ENCODE measurements around the gene MLLT3.

Gene MLLT3

DNA sequence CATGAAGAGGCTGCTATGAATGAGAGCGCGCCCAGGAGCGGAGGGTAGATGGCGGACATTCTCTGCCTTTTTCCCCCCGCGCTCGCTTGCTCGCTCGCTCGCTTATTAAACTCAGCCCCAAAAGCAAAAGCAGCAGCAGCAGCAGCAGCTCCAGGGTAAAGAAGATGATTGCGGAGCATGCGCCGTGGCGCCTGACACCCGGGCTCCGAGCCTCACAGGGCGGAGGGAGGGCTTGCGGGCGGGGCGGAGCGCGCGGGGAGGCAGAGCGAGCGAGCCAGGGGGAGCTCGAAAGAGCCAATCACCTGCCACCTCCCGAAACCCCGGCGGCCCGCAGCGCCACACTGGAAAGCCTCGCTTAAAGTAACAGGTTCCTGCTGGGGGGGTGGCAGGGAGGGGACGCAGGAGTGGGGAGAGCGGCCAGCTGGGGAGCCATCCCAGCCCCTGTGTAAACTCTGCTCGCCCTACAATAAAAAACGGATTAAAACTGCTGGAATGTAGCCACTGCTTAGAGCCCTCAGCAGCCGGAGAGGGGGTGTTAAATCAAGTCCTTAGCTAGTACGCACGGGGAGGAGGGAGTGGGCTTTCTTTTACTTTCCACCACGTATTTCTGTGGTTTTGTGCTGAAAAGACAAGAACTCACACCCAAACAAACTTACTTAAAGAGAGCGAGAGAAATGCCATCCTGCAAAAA lies at the start of gene MLLT3:
MLLT3 (minus strand) TSS at position 170 of the 691 bp plus-strand sequence.
- DNase-seq: peak; percentile 97

DNA sequence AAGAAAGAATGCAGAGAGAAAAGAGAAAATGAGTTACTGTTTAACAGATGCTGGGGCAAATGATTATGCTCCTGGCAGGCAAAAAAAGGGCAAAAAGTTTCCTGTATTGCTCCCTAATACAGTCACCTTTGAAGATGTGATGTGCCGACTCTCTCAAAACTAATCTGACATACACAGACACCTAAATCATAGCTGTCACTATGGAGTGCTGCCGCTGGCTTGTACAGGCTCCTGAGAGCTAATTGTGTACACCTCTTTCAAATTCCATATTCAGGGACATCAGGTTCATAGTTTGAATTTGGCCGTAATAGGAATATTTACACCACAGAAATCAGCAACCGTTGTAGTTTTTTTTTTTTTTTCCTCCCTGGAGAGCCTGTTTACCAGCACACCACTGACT lies 49.3 kb upstream of the MLLT3 start:
- DNase-seq: no peak

DNA sequence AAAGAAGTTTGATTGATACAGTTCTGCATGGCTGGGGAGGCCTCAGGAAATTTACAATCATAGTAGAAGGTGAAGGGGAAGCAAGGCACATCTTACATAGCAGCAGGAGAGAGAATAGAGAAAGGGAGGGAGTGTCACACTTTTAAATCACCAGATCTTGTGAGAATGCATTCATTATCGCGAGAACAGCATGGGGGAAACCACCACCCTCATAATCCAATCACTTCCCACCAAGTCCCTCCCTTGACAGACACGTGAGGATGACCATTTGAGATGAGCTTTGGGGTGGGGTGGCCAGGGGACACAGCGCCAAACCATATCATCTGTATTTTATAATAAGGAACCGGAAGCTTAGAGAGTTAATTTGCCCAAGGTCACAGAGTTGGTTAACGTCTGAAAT lies 48.1 kb upstream of the MLLT3 start:
- no peak for DNase-seq

DNA sequence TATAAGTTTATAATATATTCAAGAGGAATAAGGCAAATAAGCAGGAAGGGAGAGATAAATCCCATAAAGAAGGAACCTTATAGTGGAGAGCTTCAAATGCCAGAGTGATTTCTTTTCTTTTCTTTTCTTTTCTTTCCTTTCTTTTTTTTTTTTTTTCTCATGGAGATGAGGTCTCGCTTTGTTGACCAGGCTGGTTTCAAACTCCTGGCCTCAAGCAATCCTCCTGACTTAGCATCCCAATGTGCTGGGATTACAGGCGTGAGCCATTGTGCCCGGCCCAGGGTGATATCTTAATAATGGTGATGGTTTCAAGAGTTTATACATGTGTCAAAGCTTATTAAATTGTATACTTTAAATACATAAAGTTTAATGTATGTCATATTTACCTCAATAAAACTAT lies 42.2 kb upstream of the MLLT3 start:
- no peak for DNase-seq

GRCh38 chr9:20663133-20663532 lies 40.8 kb upstream of the MLLT3 start:
- DNase-seq: no peak

- no peak for DNase-seq
Measured at GRCh38 chr9:20662156-20662555, 39.9 kb upstream of the MLLT3 start.

DNA sequence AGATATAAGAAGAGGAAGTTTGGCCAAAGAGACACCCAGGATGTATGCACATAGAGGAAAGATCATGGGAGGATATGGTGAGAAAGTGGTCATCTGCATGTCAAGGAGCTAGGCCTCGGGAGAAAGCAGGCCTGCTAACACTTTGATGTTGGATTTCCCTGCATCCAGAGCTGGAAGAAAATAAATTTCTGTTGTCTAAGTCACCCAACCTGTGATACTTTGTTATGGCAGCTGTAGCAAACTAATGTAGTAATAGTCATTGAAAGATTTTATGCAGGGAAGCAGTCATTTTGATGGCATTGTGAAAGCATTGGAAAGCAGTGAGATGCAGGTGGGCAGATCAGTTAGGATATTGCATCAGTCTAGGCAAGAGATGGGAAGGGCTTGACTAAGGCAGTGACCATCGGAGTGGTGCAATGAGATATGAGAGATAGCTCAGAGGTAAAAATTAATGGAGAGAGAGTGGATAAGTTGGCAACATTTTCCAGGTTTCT lies 37.2 kb upstream of the MLLT3 start:
- DNase-seq: no peak

DNA sequence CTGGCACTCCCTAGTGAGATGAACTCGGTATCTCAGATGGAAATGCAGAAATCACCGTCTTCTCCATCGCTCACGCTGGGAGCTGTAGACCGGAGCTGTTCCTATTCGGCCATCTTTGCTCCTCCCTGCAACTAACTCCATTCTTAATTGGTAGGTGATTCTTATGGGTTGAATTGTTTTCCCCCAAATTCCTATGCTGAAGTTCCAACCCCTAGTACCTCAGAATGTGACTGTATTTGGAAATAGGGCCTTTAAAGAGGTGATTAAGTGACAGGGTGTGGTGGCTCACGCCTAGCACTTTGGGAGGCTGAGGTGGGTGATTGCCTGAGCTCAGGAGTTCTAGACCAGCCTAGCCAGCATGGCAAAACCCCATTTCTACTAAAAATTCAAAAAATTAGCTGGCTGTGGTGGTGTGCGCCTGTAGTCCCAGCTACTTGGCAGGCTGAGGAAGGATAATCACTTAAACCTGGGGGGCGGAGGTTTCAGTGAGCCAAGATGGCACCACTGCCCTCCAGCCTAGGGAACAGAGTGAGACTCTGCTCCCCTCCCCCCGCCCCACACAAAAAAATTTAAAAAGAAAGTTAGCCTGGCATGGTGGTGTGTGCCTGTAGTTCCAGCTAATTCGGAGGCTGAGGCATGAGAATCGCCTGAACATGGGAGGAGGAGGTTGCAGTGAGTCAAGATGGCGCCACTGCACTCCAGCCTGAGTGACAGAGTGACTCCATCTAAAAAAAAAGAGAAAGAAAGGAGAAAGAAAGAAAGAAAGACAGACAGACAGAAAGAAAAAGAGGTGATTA lies 36.6 kb upstream of the MLLT3 start:
- DNase-seq: no peak

DNA sequence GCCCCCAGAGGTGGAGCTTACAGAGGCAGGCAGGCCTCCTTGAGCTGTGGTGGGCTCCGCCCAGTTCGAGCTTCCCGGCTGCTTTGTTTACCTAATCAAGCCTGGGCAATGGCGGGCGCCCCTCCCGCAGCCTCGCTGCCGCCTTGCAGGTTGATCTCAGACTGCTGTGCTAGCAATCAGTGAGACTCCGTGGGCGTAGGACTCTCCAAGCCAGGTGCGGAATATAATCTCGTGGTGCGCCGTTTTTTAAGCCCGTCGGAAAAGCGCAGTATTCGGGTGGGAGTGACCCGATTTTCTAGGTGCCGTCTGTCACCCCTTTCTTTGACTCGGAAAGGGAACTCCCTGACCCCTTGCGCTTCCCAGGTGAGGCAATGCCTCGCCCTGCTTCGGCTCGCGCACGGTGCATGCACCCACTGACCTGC lies 36.0 kb upstream of the MLLT3 start:
- DNase-seq: peak; percentile 32

- DNase-seq: no peak
Measured at GRCh38 chr9:20651939-20652338, 29.6 kb upstream of the MLLT3 start.

GRCh38 chr9:20650750-20651299 lies 28.5 kb upstream of the MLLT3 start:
- DNase-seq: no peak

DNA sequence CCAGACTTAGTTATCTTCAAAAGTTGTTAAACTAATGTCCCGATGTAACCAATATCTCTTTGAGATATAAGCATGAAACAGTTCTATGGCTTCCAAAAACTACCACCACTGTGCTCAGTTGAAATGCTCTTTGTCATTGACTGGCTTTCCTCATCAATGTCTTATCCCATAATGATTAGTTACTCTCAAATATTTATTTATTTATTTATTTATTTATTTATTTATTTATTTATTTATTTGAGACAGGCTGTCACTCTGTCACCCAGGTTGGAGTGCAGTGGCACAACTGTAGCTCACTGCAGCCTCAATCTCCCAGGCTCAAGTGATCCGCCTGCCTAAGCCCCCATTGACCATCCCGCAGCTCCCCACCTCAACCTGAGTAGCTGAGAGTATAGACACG lies 28.0 kb upstream of the MLLT3 start:
- no peak for DNase-seq

DNA sequence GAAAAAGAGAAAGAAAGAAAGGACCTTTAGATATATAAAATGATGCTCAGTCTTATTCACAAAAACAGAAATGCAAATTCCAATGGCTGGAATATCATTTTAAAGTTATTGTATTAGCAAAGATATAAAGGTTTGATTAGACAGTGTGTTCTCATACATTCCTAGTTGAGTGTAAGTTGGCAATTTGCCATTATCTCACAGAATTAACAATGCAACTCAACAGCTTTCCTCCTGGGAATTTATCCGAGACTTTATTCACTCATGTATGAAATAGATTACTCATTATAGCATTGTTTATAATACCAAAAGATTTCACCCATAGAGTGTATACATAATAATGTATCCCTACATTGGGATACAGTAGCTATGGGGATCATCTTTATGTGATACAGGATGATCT lies 27.1 kb upstream of the MLLT3 start:
- DNase-seq: no peak

DNA sequence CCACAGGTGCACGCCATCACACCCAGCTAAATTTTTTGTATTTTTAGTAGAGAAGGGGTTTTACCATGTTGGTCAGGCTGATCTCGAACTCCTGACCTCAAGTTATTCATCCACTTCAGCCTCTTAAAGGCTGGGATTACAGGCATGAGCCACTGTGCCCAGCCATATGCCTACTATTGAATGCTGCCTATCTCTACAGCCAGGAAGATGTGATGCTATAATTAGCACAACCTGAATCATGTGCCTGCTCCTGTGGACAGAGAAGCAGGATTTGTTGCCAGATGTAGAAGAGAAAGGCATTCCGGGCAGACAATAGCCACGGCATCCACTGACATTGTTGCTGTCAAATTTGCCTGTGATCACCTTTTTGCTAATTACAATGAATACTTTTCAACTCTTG lies 24.4 kb upstream of the MLLT3 start:
- no peak for DNase-seq

- no peak for DNase-seq
Measured at GRCh38 chr9:20643660-20644059, 21.4 kb upstream of the MLLT3 start.

GRCh38 chr9:20642045-20642444 lies 19.7 kb upstream of the MLLT3 start:
- DNase-seq: no peak

GRCh38 chr9:20640331-20641187 lies 18.3 kb upstream of the MLLT3 start:
- peak; percentile 65 for DNase-seq

- no peak for DNase-seq
Measured at GRCh38 chr9:20636888-20637440, 14.7 kb upstream of the MLLT3 start.

DNA sequence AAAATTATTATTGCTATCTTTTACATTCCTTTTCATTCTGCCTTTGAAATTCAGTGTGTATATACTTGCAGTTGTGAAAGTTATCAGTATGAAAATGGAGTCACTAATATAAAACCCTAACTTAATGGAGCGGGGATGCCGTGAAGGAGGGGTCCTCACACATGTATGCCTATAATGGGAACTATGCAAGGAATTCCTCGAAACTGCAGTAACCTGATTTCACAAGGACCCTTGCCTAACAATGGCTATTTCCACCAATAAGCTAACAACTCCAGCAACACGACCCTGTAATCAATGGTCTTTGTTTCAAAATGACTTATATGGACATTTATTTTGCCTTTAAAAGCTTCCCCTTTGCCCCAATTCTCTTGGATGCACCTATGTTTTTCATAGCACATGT lies 12.6 kb upstream of the MLLT3 start:
- DNase-seq: no peak

DNA sequence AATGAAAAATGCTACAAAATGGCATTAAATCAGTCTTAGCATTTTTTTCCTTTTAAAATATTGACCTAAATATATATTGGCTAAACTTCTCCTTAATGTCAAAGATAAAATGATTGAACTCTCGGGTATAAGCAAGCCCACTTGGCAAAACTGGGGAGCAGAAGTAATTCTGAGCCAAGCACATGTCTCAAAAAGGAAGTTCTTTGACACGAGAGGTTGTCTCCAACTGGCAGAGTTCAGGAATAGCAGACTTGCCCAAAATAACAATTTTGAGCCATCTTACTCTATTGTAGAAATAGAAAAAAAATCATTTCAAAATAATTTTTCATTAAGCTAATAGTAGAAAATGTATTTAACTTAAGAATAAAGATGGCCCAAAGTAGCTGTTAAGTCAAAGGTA lies 10.4 kb upstream of the MLLT3 start:
- DNase-seq: no peak

DNA sequence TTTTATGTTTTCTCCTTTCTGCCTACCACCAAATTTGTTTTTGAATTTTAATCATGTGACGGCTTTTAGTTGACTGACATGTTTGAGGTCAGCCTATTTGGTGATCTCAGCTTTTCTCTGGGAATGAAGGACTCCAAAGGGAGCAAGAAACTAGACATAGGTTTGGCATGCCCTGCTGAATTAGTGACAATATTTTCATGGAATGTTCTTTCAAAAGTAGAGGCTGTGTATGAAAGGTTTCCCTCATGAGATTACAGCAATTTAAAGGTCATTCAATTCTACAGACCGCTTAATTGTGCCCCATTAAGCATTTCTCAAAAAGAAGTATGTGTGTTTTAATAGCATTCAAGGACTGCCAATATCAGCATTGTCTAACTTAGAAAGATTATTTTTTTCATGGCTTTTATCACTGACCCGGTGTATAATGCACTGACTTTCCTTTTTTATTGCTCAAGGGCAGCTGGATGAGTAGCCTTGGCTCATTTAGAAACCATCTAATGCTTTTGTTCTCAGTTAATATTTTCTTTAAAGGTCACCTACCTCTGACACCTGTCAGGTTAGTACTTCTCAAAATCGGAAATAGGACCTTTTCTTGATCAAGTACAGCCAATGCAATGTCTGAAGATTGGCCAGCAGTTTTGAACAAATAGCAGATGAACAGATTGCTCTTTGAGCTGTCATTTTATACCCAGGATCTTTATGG lies 8.1 kb upstream of the MLLT3 start:
- DNase-seq: no peak

DNA sequence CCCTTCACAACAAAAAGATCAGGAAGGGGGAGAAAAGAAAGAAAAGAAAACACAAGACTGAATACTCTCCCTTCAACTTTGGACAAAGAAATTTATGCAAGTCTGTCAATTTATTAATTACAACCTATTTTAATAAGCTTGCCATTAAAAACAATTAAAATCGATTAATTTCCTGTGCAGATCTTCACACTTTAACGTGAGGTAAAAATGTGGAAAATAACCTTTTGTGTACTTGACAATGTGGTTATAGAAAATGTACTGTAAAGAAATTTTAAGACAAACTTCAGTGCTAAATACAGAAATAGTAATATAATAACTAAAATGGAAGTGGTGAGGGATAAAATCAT lies 2.7 kb upstream of the MLLT3 start:
- DNase-seq: no peak

Data from stimulated activated naive CD4-positive, alpha-beta T cell treated with Interleukin-2 at 50 U/mL for 16 hours (primary cell).